Hepatocyte (in vitro differentiated cells): Measurements from ENCODE around the gene FRAS1.

ENCODE experiments used
- EZH2phosphoT487 ChIP-seq: fragments of 200-600 bp; sonication (generic); IDR thresholded peaks from one replicate; pipeline ENCODE4 v1.6.1; 2018; ENCODE audit warnings: antibody characterized with exemption, mild to moderate bottlenecking, low read depth, moderate library complexity; ENCODE audit not compliant: unreplicated experiment, severe bottlenecking
- TF ChIP-seq, protein P1 (sequence below): fragments of 200-600 bp; sonication (generic); IDR thresholded peaks from 2 replicates; pipeline ENCODE4 v1.5.1; 2016; ENCODE audit warnings: antibody characterized with exemption, mild to moderate bottlenecking; ENCODE audit not compliant: poor library complexity

DNA sequence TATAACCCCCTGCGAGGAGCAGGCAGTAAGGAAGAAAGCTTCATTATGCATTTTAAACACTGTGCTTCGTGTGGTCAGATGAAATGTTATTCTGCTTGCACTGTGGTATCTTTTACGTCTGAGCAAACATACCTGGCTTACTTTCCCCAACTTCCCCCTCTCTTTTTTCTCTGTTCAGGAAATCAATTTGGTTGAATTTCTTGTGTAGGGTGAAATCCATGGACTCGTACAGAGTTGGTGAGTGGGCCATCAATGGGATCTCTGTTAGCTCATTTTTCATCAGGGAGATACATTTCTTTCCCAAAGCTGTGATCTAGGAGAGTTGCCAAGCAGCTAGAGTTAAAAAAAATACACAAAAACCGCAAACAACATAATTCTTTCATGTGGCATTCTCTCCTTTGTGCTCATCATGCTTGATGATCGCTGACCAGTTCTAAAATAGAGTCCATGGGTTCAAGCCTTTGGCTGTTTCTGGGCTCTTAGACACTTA lies 98.5 kb downstream of the FRAS1 start:
- no peak for TF ChIP-seq EZH2phosphoT487
- TF ChIP-seq, protein P1, sequence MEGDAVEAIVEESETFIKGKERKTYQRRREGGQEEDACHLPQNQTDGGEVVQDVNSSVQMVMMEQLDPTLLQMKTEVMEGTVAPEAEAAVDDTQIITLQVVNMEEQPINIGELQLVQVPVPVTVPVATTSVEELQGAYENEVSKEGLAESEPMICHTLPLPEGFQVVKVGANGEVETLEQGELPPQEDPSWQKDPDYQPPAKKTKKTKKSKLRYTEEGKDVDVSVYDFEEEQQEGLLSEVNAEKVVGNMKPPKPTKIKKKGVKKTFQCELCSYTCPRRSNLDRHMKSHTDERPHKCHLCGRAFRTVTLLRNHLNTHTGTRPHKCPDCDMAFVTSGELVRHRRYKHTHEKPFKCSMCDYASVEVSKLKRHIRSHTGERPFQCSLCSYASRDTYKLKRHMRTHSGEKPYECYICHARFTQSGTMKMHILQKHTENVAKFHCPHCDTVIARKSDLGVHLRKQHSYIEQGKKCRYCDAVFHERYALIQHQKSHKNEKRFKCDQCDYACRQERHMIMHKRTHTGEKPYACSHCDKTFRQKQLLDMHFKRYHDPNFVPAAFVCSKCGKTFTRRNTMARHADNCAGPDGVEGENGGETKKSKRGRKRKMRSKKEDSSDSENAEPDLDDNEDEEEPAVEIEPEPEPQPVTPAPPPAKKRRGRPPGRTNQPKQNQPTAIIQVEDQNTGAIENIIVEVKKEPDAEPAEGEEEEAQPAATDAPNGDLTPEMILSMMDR, result no peak
